GM12872 (cell line): ENCODE measurements around the gene PDK4.

Experiments
- TF ChIP-seq, protein P1 (sequence below): IDR thresholded peaks from 3 replicates; pipeline ENCODE4 v1.5.1; 2011; ENCODE audit warnings: low read depth, mild to moderate bottlenecking, low read length, moderate library complexity; ENCODE audit not compliant: insufficient read depth

The PDK4 gene

DNA sequence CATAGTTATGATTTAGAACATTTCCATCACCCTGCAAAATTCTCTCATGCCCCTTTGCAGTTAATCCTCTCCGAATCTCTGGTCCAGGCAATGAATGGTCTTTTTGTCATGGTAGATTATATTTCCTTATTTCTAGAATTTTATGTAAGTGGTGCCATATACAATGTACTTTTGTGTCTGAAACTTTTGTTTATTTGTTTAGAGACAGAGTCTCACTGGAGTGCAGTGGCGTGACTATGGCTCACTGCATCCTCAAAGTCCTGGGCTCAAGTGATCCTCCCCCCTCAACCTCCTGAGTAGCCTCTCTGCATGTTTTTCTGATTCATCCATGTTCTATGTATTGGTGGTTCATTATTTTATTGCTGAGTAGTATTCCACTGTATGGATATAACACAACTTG, 23.2 kb upstream of the PDK4 start:
- TF ChIP-seq, protein P1, sequence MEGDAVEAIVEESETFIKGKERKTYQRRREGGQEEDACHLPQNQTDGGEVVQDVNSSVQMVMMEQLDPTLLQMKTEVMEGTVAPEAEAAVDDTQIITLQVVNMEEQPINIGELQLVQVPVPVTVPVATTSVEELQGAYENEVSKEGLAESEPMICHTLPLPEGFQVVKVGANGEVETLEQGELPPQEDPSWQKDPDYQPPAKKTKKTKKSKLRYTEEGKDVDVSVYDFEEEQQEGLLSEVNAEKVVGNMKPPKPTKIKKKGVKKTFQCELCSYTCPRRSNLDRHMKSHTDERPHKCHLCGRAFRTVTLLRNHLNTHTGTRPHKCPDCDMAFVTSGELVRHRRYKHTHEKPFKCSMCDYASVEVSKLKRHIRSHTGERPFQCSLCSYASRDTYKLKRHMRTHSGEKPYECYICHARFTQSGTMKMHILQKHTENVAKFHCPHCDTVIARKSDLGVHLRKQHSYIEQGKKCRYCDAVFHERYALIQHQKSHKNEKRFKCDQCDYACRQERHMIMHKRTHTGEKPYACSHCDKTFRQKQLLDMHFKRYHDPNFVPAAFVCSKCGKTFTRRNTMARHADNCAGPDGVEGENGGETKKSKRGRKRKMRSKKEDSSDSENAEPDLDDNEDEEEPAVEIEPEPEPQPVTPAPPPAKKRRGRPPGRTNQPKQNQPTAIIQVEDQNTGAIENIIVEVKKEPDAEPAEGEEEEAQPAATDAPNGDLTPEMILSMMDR: no peak

DNA sequence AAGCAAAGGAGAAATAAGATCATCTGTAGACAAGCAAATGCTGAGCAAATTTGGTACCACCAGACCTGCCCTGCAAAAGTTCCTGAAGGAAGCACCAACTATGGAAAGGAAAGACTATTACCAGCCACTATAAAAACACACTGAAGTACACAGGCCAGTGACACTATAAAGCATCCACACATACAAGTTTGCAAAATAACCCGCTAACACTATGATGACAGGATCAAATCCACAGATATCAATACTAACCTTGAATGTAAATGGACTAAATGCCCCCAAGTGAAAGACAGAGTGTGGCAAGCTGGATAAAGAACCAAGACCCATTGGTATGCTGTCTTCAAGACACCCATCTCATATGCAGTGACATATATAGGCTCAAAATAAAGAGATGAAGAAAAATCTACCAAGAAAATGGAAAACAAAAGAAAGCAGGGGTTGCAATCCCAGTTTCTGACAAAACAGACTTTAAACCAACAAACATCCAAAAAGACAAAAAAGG, 18.2 kb upstream of the PDK4 start:
- TF ChIP-seq, protein P1: no peak

DNA sequence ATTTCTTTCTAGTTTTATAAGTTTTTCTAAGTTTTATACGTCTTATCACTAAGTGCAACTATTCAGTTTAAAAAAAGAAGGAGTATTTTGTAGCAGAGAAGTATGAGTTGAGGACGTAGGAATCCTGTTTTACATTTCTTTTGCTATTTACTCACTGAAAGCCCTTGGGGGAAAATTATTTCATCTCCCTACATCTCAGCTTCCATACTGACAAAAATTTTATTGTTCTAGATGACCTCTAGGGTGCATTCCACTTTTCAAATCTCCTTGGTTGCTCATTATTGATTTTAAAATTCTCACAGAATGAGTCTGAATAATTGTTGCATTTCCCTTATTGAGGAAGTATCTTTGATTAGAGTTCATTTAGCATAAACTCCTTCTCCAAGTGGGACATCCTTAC, 14.9 kb upstream of the PDK4 start:
- TF ChIP-seq, protein P1: no peak

DNA sequence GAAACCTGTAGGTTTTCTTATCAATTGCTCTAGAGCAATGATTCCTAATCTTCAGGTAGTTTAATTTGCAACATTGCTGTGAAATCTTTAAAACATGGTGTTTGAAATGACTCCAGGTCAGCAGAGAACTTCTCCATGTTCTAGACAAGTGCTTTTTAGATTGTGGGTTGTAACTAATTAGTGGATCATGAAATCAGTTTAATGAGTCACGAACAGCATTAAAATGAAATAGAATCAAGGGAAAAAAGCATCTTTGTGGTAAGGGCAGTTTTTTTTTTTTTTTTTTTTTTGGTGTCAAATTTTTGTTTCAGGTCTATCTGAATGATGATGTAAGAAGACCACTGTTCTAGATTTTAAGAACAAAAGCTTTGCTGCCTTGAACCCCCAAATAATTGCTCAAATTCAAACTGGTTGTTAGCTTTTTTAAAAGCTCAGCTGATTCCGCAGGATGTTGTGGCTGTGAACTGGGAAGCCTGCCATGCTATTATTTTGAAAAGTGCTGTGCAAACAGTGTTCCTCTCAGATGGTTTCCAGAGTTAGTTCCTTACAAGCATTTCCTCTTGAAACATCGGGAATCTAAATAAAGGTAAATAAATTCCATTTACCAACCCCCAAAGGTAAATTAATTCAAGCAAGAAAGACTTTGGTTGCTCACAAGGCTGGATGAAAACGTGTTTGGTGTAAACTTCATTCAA, 13.1 kb upstream of the PDK4 start:
- TF ChIP-seq, protein P1: no peak

DNA sequence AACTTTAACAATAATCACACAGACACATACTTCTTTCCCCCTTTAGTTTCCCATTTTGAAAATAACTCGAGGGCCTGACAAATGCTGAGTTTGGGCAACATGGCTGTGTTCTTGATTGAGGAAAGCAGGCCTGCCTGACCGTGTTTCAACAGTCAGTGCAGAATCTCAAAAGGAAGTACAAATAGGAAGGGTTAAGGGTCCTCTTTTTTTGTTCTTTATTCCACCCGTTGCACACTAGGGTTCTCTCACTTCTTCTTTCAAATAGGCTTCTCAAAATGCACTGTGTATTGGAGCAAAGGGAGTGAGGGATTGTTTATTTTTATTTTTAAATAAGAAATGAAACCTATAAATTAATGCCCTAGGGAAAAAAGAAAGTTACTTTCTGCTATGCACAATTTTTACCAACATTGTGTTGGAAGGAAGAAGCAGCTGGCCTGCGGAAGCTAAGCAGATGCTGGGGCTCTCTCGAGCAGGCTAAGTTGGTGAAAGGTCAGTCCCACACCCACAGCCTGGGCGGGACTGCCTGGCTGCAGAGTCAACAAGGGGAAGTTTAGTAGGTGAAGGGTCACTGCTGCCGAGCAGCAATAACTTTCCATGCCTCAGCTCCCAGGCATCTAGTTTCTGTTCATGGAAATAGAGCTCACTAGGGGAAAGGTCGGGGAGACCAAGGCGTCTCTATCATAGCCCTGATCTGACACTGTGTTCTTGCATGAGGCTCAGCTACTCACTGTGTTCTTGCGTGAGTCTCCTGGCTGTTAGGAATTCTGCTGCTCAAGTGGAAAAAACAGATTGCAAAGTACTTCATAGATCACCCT, 12.2 kb upstream of the PDK4 start:
- TF ChIP-seq, protein P1: no peak

- TF ChIP-seq, protein P1: no peak
Measured at GRCh38 chr7:95607561-95607960, 11.2 kb upstream of the PDK4 start.

GRCh38 chr7:95605275-95605674, 9.0 kb upstream of the PDK4 start:
- TF ChIP-seq, protein P1: no peak
